DOHH2 (cell line): ENCODE results near the gene USH1C.

ENCODE experiments used
- H3F3A ChIP-seq: fragments of 200-600 bp; sonication (generic), shearing (Covaris generic); 2 replicates; pipeline ENCODE4 v1.6.0; 2016; ENCODE audit warnings: antibody characterized with exemption, mild to moderate bottlenecking; ENCODE audit not compliant: control insufficient read depth, insufficient read depth
- H3K27ac ChIP-seq: fragments of 200-600 bp; sonication (generic); 2 replicates; pipeline ENCODE4 v1.5.1; 2014; ENCODE audit warnings: low read depth, mild to moderate bottlenecking, low read length, moderate library complexity
- H3K27me3 ChIP-seq: fragments of 200-600 bp; sonication (generic); 2 replicates; pipeline ENCODE4 v1.6.1; 2014; ENCODE audit warnings: mild to moderate bottlenecking, low read length, mixed read lengths; ENCODE audit not compliant: control insufficient read depth
- H3K36me3 ChIP-seq: fragments of 200-600 bp; sonication (generic); 2 replicates; pipeline ENCODE4 v1.6.1; 2014; ENCODE audit warnings: mild to moderate bottlenecking, low read length, moderate library complexity, mixed read lengths; ENCODE audit not compliant: control insufficient read depth
- H3K4me1 ChIP-seq: fragments of 200-600 bp; sonication (generic); 2 replicates; pipeline ENCODE4 v1.6.1; 2014; ENCODE audit warnings: mild to moderate bottlenecking, low read length, mixed read lengths; ENCODE audit not compliant: control insufficient read depth
- H3K4me2 ChIP-seq: fragments of 200-600 bp; sonication (generic); 2 replicates; pipeline ENCODE4 v1.6.0; 2014; ENCODE audit warnings: mild to moderate bottlenecking, low read length, moderate library complexity
- H3K4me3 ChIP-seq: fragments of 200-600 bp; sonication (generic); 2 replicates; pipeline ENCODE4 v1.5.1; 2014; ENCODE audit warnings: mild to moderate bottlenecking, low read length, mixed read lengths
- H3K79me2 ChIP-seq: fragments of 200-600 bp; sonication (generic); 2 replicates; pipeline ENCODE4 v1.6.1; 2014; ENCODE audit warnings: mild to moderate bottlenecking, low read length, mixed read lengths; ENCODE audit not compliant: control insufficient read depth
- H3K9me2 ChIP-seq: fragments of 200-600 bp; sonication (generic); replicated peaks from 2 replicates; pipeline ENCODE4 v1.6.1; 2014; ENCODE audit warnings: mild to moderate bottlenecking, low read length, mixed read lengths; ENCODE audit not compliant: control insufficient read depth
- H3K9me3 ChIP-seq: fragments of 200-600 bp; sonication (generic); 2 replicates; pipeline ENCODE4 v1.6.1; 2014; ENCODE audit warnings: antibody characterized with exemption, low read length, mixed read lengths; ENCODE audit not compliant: control insufficient read depth, insufficient read depth
- H4K20me1 ChIP-seq: fragments of 200-600 bp; sonication (generic); 2 replicates; pipeline ENCODE4 v1.6.0; 2014; ENCODE audit warnings: low read depth, mild to moderate bottlenecking, antibody characterized with exemption, low read length, moderate library complexity; ENCODE audit not compliant: control insufficient read depth, insufficient read depth
- EZH2phosphoT487 ChIP-seq: fragments of 200-600 bp; sonication (generic); IDR thresholded peaks from 2 replicates; pipeline ENCODE4 v1.6.1; 2017; ENCODE audit warnings: borderline replicate concordance, mild to moderate bottlenecking, antibody characterized with exemption, low read length, moderate library complexity, mixed read lengths
- TF ChIP-seq, protein P1 (sequence below): fragments of 200-600 bp; sonication (generic); IDR thresholded peaks from one replicate; pipeline ENCODE4 v1.5.1; 2014; ENCODE audit warnings: antibody characterized with exemption, mild to moderate bottlenecking, low read depth, low read length; ENCODE audit not compliant: poor library complexity, severe bottlenecking

USH1C gene

DNA sequence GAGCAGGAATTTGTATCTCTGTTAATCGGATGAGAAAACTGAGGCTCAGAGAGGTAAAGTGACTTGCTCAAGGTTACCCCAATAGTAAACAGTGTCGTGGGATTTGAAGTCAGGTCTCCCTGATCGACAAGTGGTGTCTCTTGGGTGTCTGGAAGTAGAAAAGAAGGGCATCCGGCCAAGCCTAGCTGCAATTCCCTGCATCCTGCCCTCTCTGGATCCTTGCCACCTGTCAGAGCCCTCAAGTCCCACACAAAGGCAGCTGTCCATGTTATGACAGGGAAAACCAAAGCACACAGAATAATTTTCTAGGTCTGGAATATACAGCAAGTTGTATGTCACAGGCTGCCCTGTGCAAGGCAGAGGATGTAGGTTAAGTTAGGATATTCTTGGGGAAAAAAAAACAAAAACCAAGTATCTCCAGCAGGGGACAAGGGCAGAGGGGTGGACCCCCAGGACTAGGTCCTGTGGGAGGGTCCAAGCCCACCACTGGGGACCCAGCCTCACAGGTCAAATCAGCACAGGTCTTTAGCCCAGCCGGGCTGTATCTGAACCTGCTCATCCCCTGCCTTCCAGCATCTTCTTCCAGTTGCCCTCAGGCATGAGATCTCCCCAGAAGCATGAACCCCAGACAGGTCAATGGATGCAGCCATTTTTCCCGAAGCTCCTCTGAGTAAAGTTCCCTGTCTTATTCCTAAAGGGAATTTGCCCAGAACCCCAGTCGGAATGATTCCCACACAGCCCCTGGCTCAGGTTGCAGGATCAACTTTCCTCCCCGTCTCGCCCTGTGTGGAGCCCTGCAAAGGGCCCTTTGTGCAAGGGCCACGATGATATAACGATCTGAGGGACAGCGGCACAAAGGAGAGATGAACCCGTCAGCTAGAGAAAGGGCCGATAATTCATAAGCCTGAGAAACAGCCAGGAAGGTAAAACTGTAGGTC lies 15.0 kb downstream of the USH1C start:
- no peak overlapping the region for H3K27ac ChIP-seq
- H3K9me2 ChIP-seq = no peaks in the 10 kb centered on the region
- H3K4me1 ChIP-seq = no peaks in the 10 kb centered on the region
- H3K36me3 ChIP-seq = no peaks in the 10 kb centered on the region
- TF ChIP-seq, protein P1, sequence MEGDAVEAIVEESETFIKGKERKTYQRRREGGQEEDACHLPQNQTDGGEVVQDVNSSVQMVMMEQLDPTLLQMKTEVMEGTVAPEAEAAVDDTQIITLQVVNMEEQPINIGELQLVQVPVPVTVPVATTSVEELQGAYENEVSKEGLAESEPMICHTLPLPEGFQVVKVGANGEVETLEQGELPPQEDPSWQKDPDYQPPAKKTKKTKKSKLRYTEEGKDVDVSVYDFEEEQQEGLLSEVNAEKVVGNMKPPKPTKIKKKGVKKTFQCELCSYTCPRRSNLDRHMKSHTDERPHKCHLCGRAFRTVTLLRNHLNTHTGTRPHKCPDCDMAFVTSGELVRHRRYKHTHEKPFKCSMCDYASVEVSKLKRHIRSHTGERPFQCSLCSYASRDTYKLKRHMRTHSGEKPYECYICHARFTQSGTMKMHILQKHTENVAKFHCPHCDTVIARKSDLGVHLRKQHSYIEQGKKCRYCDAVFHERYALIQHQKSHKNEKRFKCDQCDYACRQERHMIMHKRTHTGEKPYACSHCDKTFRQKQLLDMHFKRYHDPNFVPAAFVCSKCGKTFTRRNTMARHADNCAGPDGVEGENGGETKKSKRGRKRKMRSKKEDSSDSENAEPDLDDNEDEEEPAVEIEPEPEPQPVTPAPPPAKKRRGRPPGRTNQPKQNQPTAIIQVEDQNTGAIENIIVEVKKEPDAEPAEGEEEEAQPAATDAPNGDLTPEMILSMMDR = no peak
- no peak for TF ChIP-seq EZH2phosphoT487
- H3K4me2 ChIP-seq = no peak overlapping the region
- H3K27me3 ChIP-seq = no peaks in the 10 kb centered on the region
- H3K4me3 ChIP-seq = no peak overlapping the region
- H3K79me2 ChIP-seq = no peaks in the 10 kb centered on the region
- no peaks in the 10 kb centered on the region for H3K9me3 ChIP-seq
- no peaks in the 10 kb centered on the region for H4K20me1 ChIP-seq
- H3F3A ChIP-seq = no peaks in the 10 kb centered on the region

DNA sequence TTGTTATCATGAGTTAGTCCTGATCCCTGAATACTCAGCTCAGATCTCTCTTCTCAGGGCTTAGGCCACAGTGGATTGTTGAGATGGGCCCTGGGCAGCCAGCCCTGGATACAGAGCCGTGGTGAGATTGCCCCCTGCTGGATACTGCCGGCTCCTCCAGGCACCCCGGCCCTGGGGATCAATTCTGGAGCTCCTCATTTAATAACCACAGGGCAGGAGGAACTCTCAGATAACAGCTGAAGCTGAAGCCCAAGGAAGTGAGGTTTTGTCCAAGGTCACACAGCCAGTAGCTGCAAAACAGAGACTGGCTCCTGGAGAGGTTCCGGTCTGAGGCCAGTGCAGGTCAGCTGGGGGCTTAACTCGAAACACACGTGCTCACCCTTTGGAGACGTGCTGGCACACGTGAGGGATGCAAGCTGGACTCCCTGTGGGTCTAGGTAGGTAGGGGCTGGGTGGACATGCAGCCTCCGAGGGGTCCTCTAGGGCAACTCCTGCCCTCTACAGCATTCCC lies 16.0 kb downstream of the USH1C start:
- no peaks in the 10 kb centered on the region for H3K9me2 ChIP-seq
- TF ChIP-seq, protein P1 = peak; percentile 90
- TF ChIP-seq EZH2phosphoT487 = no peak

DNA sequence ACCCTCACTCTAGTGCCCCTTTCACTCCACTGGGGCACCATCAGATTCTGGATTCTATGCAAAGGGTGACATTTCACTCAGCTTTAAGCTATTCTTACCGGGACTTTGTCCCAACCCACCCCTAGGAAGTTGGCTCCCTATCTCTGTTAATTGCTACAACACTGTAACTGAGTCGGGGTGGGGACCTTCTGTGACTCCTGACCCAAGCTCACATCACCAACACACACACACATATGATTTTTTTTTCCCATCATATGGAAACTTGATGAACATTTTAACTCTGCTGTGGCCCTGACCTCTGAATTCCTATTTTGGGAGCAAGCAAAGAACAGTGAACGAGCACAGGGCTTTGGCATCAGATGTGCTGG lies 16.6 kb downstream of the USH1C start:
- H3K27me3 ChIP-seq = no peaks in the 10 kb centered on the region
- H4K20me1 ChIP-seq = no peaks in the 10 kb centered on the region
- no peaks in the 10 kb centered on the region for H3K79me2 ChIP-seq
- H3K4me1 ChIP-seq = no peaks in the 10 kb centered on the region
- no peak overlapping the region for H3K4me2 ChIP-seq
- TF ChIP-seq, protein P1 = no peak
- no peak for TF ChIP-seq EZH2phosphoT487
- no peaks in the 10 kb centered on the region for H3F3A ChIP-seq
- no peak overlapping the region for H3K4me3 ChIP-seq
- no peak overlapping the region for H3K27ac ChIP-seq
- no peaks in the 10 kb centered on the region for H3K9me2 ChIP-seq
- H3K36me3 ChIP-seq = no peaks in the 10 kb centered on the region
- H3K9me3 ChIP-seq = no peaks in the 10 kb centered on the region

More for the DNA sequence above, 16.0 kb downstream of the USH1C start:
- no peaks in the 10 kb centered on the region for H3K79me2 ChIP-seq
- no peak overlapping the region for H3K4me3 ChIP-seq
- H3K4me1 ChIP-seq = no peaks in the 10 kb centered on the region
- H3F3A ChIP-seq = no peaks in the 10 kb centered on the region
- no peak overlapping the region for H3K27ac ChIP-seq
- H3K9me3 ChIP-seq = no peaks in the 10 kb centered on the region
- H3K4me2 ChIP-seq = no peak overlapping the region
- H3K36me3 ChIP-seq = no peaks in the 10 kb centered on the region
- no peaks in the 10 kb centered on the region for H4K20me1 ChIP-seq
- H3K27me3 ChIP-seq = no peaks in the 10 kb centered on the region
